GM12875 (cell line): Measurements from ENCODE around the gene CLIC3.

Experiments
- H3K4me3 ChIP-seq: one replicate; pipeline ENCODE4 v1.5.1; 2011; ENCODE audit warnings: low read depth, low read length, control low read depth
- CTCF ChIP-seq: IDR thresholded peaks from 2 replicates; pipeline ENCODE4 v1.5.1; 2011; ENCODE audit warnings: low read depth, mild to moderate bottlenecking, control low read depth, inconsistent platforms, low read length, moderate library complexity, borderline replicate concordance; ENCODE audit not compliant: insufficient read depth

The CLIC3 gene

GRCh38 chr9:136991993-136992818 is 4.2 kb downstream of the CLIC3 start, which contains the start of gene PAXX:
TSS of gene PAXX (plus strand) at chr9:136992422. CDS start at chr9:136992444, 22 bp downstream.
- H3K4me3 ChIP-seq, result peak within 1 kb of the TSS; percentile 69

GRCh38 chr9:136990242-136990911 is 6.0 kb downstream of the CLIC3 start:
- TF ChIP-seq CTCF, result no peak
- H3K4me3 ChIP-seq, result no peak overlapping the region

More at GRCh38 chr9:136991993-136992818, 4.2 kb downstream of the CLIC3 start, which contains the start of gene PAXX:
- no peak for TF ChIP-seq CTCF

- TF ChIP-seq CTCF, result no peak
- H3K4me3 ChIP-seq, result no peak overlapping the region
These were observed 7.5 kb downstream of the CLIC3 start for GRCh38 chr9:136988872-136989271.

- no peak overlapping the region for H3K4me3 ChIP-seq
- TF ChIP-seq CTCF, result no peak
These were observed 10.5 kb downstream of the CLIC3 start for GRCh38 chr9:136985853-136986252.

GRCh38 chr9:136985027-136985602 is 11.3 kb downstream of the CLIC3 start:
- no peak for TF ChIP-seq CTCF
- no peak overlapping the region for H3K4me3 ChIP-seq

GRCh38 chr9:136984464-136985026 is 11.8 kb downstream of the CLIC3 start:
- TF ChIP-seq CTCF, result no peak
- H3K4me3 ChIP-seq, result no peak overlapping the region
